ENCODE measurements around the gene JAM3. TPM values are rescaled to one million over a fixed set of nuclear protein-coding genes. Genes with fewer than 3 reads are reported as not detected.

The JAM3 gene
- total RNA-seq, 1 experiment from 2014 or later, result 32.9 TPM

- H3K27ac Mint-ChIP-seq, result no peak overlapping the region
- TF ChIP-seq CBFB (CRISPR knock-in tag; IDR thresholded peaks at IDR 0.05; ENCODE audit: low read depth) (no peak), ZNF423 (CRISPR knock-in tag; IDR thresholded peaks at IDR 0.05) (no peak), ZNF671 (CRISPR knock-in tag; IDR thresholded peaks at IDR 0.05) (no peak), TEAD1 (CRISPR knock-in tag; IDR thresholded peaks at IDR 0.05) (no peak), ATF1 (CRISPR knock-in tag; IDR thresholded peaks at IDR 0.05) (no peak), PREB (CRISPR knock-in tag; IDR thresholded peaks at IDR 0.05; ENCODE audit: borderline replicate concordance) (no peak)
- H3K4me1 Mint-ChIP-seq, result peaks cover 44% of the 10 kb centered on the region
- ChIA-PET POLR2A (interaction anchor here (0.6 kb wide), 1 partner anchor 160 kb away, joined by 3 read pairs; no protein-coding TSS in a partner anchor), CTCF (interaction anchor here (1.6 to 3.8 kb wide), 3 partner anchors 10 to 27 kb away, joined by 4 to 20 read pairs (median 15); no protein-coding TSS in a partner anchor)
- ATAC-seq (no peak), DNase-seq (ENCODE audit: low spot score) (no peak)
- no peaks in the 10 kb centered on the region for H3K36me3 Mint-ChIP-seq
- H3K27me3 Mint-ChIP-seq (ENCODE audit: low read depth), result peaks cover 27% of the 10 kb centered on the region
- no peaks in the 10 kb centered on the region for H3K9me3 Mint-ChIP-seq
- H3K4me3 Mint-ChIP-seq, result no peak overlapping the region
These were observed 2.4 kb downstream of the JAM3 start for GRCh38 chr11:134071306-134071705.

GRCh38 chr11:134071766-134072402 is 3.0 kb downstream of the JAM3 start:
- H3K9me3 Mint-ChIP-seq, result no peaks in the 10 kb centered on the region
- H3K27ac Mint-ChIP-seq, result no peak overlapping the region
- peaks cover 22% of the 10 kb centered on the region for H3K27me3 Mint-ChIP-seq (ENCODE audit: low read depth)
- POLR2A ChIA-PET, result interaction anchor here (0.6 kb wide), 2 partner anchors 159 to 1757 kb away, joined by 3 read pairs; no protein-coding TSS in a partner anchor
- no peak overlapping the region for H3K4me3 Mint-ChIP-seq
- CTCF ChIA-PET, result interaction anchor here (0.6 to 3.8 kb wide), 13 partner anchors 9 to 154 kb away, joined by 3 to 20 read pairs (median 4); no protein-coding TSS in a partner anchor
- no peak for ATAC-seq
- TF ChIP-seq SMAD3 (CRISPR knock-in tag; IDR thresholded peaks at IDR 0.05; ENCODE audit: borderline replicate concordance) (no peak), E2F1 (CRISPR knock-in tag; IDR thresholded peaks at IDR 0.05) (no peak), NFYB (CRISPR knock-in tag; conservative IDR thresholded peaks at IDR 0.05; ENCODE audit: low read depth) (no peak), CTCF (IDR thresholded peaks at IDR 0.05) (no peak), ELF4 (CRISPR knock-in tag; IDR thresholded peaks at IDR 0.05; ENCODE audit: low read depth) (no peak)
- H3K36me3 Mint-ChIP-seq, result no peaks in the 10 kb centered on the region
- DNase-seq (ENCODE audit: low spot score), result no peak
- peaks cover 39% of the 10 kb centered on the region for H3K4me1 Mint-ChIP-seq

GRCh38 chr11:134072844-134073243 is 4.0 kb downstream of the JAM3 start:
- H3K36me3 Mint-ChIP-seq, result no peaks in the 10 kb centered on the region
- H3K4me3 Mint-ChIP-seq, result no peak overlapping the region
- POLR2A ChIA-PET, result interaction anchor here (0.6 kb wide), 1 partner anchor 1758 kb away, joined by 3 read pairs; no protein-coding TSS in a partner anchor
- H3K27me3 Mint-ChIP-seq (ENCODE audit: low read depth), result peaks cover 14% of the 10 kb centered on the region
- DNase-seq (ENCODE audit: low spot score), result no peak
- peaks cover 32% of the 10 kb centered on the region for H3K4me1 Mint-ChIP-seq
- CTCF ChIA-PET, result interaction anchor here (0.6 to 3.8 kb wide), 12 partner anchors 8 to 155 kb away, joined by 3 to 20 read pairs (median 4); no protein-coding TSS in a partner anchor
- ATAC-seq, result no peak
- no peak overlapping the region for H3K27ac Mint-ChIP-seq
- no peaks in the 10 kb centered on the region for H3K9me3 Mint-ChIP-seq
- no peak for TF ChIP-seq AR (CRISPR knock-in tag; IDR thresholded peaks at IDR 0.05)
- TF ChIP-seq GTF2I (CRISPR knock-in tag; conservative IDR thresholded peaks at IDR 0.05), result no peak
- no peak for TF ChIP-seq SMAD4 (CRISPR knock-in tag; IDR thresholded peaks at IDR 0.05)
- no peak for TF ChIP-seq NR3C1 (CRISPR knock-in tag; conservative IDR thresholded peaks at IDR 0.05; ENCODE audit: low read depth)
- TF ChIP-seq E2F4 (CRISPR knock-in tag; IDR thresholded peaks at IDR 0.05; ENCODE audit: borderline replicate concordance, low read depth), result no peak
- TF ChIP-seq ZNF423 (CRISPR knock-in tag; IDR thresholded peaks at IDR 0.05), result no peak
- no peak for TF ChIP-seq HMGXB4 (CRISPR knock-in tag; IDR thresholded peaks at IDR 0.05)
- TF ChIP-seq ZMAT4 (CRISPR knock-in tag; IDR thresholded peaks at IDR 0.05), result no peak
- no peak for TF ChIP-seq SMAD3 (CRISPR knock-in tag; IDR thresholded peaks at IDR 0.05; ENCODE audit: borderline replicate concordance)
- no peak for TF ChIP-seq ATF1 (CRISPR knock-in tag; IDR thresholded peaks at IDR 0.05)
- no peak for TF ChIP-seq NR1H2 (CRISPR knock-in tag; IDR thresholded peaks at IDR 0.05)
- no peak for TF ChIP-seq OVOL2 (CRISPR knock-in tag; IDR thresholded peaks at IDR 0.05; ENCODE audit: borderline replicate concordance)

Measured in WTC11 (cell line).